IMR-90 (cell line): ENCODE data around the gene TFEB. TPM values are rescaled to one million over a fixed set of nuclear protein-coding genes. Genes with fewer than 3 reads are reported as not detected.

Experiments used
- ATAC-seq: fragments of 200-7000 bp; cut with Tn5 transposase; 2 replicates; pipeline ENCODE4 v1.9.1; 2020; ENCODE audit warnings: low read depth, mild to moderate bottlenecking, moderate library complexity
- BruUV-seq: library from RNA; stranded (reverse); fragments of 400-500 nt; replicated peaks from 2 replicates; lab custom pipeline; 2021; lab: Mats Ljungman, UMichigan
- CTCF ChIA-PET: fragments of 300-600 bp; formaldehyde crosslinking; extraction: SDS; loops from one replicate; lab custom pipeline; 2021; ENCODE audit warnings: antibody characterized with exemption; lab: Yijun Ruan, JAX
- POLR2A ChIA-PET: fragments of 300-600 bp; sonication (Branson Sonifier 250); formaldehyde crosslinking; loops from one replicate; lab custom pipeline; 2022; ENCODE audit warnings: antibody characterized with exemption; ENCODE audit not compliant: unreplicated experiment; lab: Charles Lee
- DNase-seq: peaks from one replicate; pipeline ENCODE4 v3.0.0; 2013
- H2AFZ ChIP-seq: replicated peaks from 2 replicates; pipeline ENCODE3; 2013; ENCODE audit warnings: low read length, mild to moderate bottlenecking; ENCODE audit not compliant: poor library complexity
- H2AK5ac ChIP-seq: 2 replicates; pipeline ENCODE4 v1.6.1; 2013; ENCODE audit warnings: low read depth, low read length, inconsistent platforms
- H2AK9ac ChIP-seq: replicated peaks from 2 replicates; pipeline ENCODE3; 2013; ENCODE audit warnings: mild to moderate bottlenecking, low read depth, low read length, moderate library complexity; ENCODE audit not compliant: poor library complexity
- H2BK120ac ChIP-seq: 2 replicates; pipeline ENCODE4 v1.6.1; 2013; ENCODE audit warnings: low read depth, low read length, inconsistent platforms
- H2BK15ac ChIP-seq: 3 replicates; pipeline ENCODE4 v1.6.1; 2013; ENCODE audit warnings: low read depth, low read length, inconsistent platforms
- H2BK20ac ChIP-seq: 2 replicates; pipeline ENCODE4 v1.6.1; 2013; ENCODE audit warnings: low read depth, mild to moderate bottlenecking, inconsistent platforms, low read length, moderate library complexity
- H2BK5ac ChIP-seq: 2 replicates; pipeline ENCODE4 v1.6.1; 2013; ENCODE audit warnings: mild to moderate bottlenecking, low read depth, low read length, inconsistent platforms; ENCODE audit not compliant: poor library complexity, severe bottlenecking
- H3K14ac ChIP-seq: replicated peaks from 2 replicates; pipeline ENCODE4 v1.6.1; 2013; ENCODE audit warnings: low read depth, low read length, inconsistent platforms
- H3K18ac ChIP-seq: 2 replicates; pipeline ENCODE4 v1.6.1; 2013; ENCODE audit warnings: low read depth, low read length, control low read depth
- H3K23ac ChIP-seq: 2 replicates; pipeline ENCODE4 v1.6.1; 2013; ENCODE audit warnings: low read depth, low read length, inconsistent platforms
- H3K27ac ChIP-seq: 2 replicates; pipeline ENCODE4 v1.5.1; 2013; ENCODE audit warnings: mild to moderate bottlenecking, control low read depth, low read length; ENCODE audit not compliant: insufficient read depth
- H3K27me3 ChIP-seq: 2 replicates; pipeline ENCODE4 v1.6.1; 2013; ENCODE audit warnings: low read length; ENCODE audit not compliant: control insufficient read depth, insufficient read depth
- H3K36me3 ChIP-seq: 2 replicates; pipeline ENCODE4 v1.6.1; 2013; ENCODE audit warnings: low read length, mixed read lengths; ENCODE audit not compliant: control insufficient read depth, insufficient read depth
- H3K4ac ChIP-seq: 2 replicates; pipeline ENCODE4 v1.6.1; 2013; ENCODE audit warnings: low read depth, low read length, inconsistent platforms
- H3K4me1 ChIP-seq: 2 replicates; pipeline ENCODE4 v1.6.1; 2013; ENCODE audit warnings: low read length, mixed read lengths; ENCODE audit not compliant: control insufficient read depth, insufficient read depth
- H3K4me2 ChIP-seq: 2 replicates; pipeline ENCODE4 v1.6.1; 2013; ENCODE audit warnings: low read depth, mild to moderate bottlenecking, control low read depth, low read length, moderate library complexity
- H3K4me3 ChIP-seq: 2 replicates; pipeline ENCODE4 v1.5.1; 2013; ENCODE audit warnings: low read depth, mild to moderate bottlenecking, control low read depth, low read length, moderate library complexity; ENCODE audit not compliant: insufficient read depth
- H3K56ac ChIP-seq: 2 replicates; pipeline ENCODE4 v1.6.1; 2013; ENCODE audit warnings: low read length, inconsistent platforms; ENCODE audit not compliant: insufficient read depth; ENCODE audit errors: extremely low read depth
- H3K79me1 ChIP-seq, 2 experiments: 2 replicates each; pipeline ENCODE4 v1.6.1; 2013; ENCODE audit warnings: low read length in 2 of 2, inconsistent platforms in 1 of 2, low read depth in 1 of 2
- H3K9ac ChIP-seq: 2 replicates; pipeline ENCODE4 v1.6.1; 2013; ENCODE audit warnings: low read depth, low read length, control low read depth
- H3K9me1 ChIP-seq: 2 replicates; pipeline ENCODE4 v1.6.1; 2013; ENCODE audit warnings: low read length, inconsistent platforms; ENCODE audit not compliant: insufficient read depth
- H3K9me3 ChIP-seq: 2 replicates; pipeline ENCODE4 v1.6.1; 2013; ENCODE audit warnings: low read length; ENCODE audit not compliant: control insufficient read depth, insufficient read depth
- H4K20me1 ChIP-seq: 2 replicates; pipeline ENCODE4 v1.6.1; 2013; ENCODE audit warnings: low read length, inconsistent platforms; ENCODE audit not compliant: insufficient read depth
- H4K5ac ChIP-seq: 2 replicates; pipeline ENCODE4 v1.6.1; 2013; ENCODE audit warnings: mild to moderate bottlenecking, low read depth, low read length, control low read depth
- H4K8ac ChIP-seq, 2 experiments: 2 replicates each; pipeline ENCODE4 v1.6.1; 2013; ENCODE audit warnings: low read depth in 2 of 2, low read length in 2 of 2, control low read depth in 1 of 2, inconsistent platforms in 1 of 2
- H4K91ac ChIP-seq: 2 replicates; pipeline ENCODE4 v1.6.1; 2013; ENCODE audit warnings: low read depth, low read length, inconsistent platforms; ENCODE audit not compliant: insufficient read depth
- BHLHE40 ChIP-seq: fragments of 150-350 bp; IDR thresholded peaks from 2 replicates; pipeline ENCODE4 v1.6.1; 2016; ENCODE audit warnings: mild to moderate bottlenecking, low read depth, low read length
- CEBPB ChIP-seq: IDR thresholded peaks from 2 replicates; pipeline ENCODE4 v1.6.1; 2012; ENCODE audit warnings: low read depth, low read length, improper control_type of control experiment
- CHD1 ChIP-seq: IDR thresholded peaks from 2 replicates; pipeline ENCODE4 v1.6.1; 2012; ENCODE audit warnings: low read depth, low read length, improper control_type of control experiment
- FOS ChIP-seq: fragments of 150-350 bp; IDR thresholded peaks from 2 replicates; pipeline ENCODE4 v1.6.1; 2016; ENCODE audit warnings: low read depth, low read length
- MAFK ChIP-seq: IDR thresholded peaks from 2 replicates; pipeline ENCODE4 v1.6.1; 2012; ENCODE audit warnings: low read depth, low read length, improper control_type of control experiment
- MAZ ChIP-seq: IDR thresholded peaks from 2 replicates; pipeline ENCODE4 v1.6.1; 2012; ENCODE audit warnings: low read depth, mild to moderate bottlenecking, low read length, improper control_type of control experiment, moderate library complexity, borderline replicate concordance
- MXI1 ChIP-seq: IDR thresholded peaks from 2 replicates; pipeline ENCODE4 v1.6.1; 2012; ENCODE audit warnings: low read depth, mild to moderate bottlenecking, low read length, moderate library complexity, borderline replicate concordance
- NFE2L2 ChIP-seq: fragments of 150-350 bp; IDR thresholded peaks from 2 replicates; pipeline ENCODE4 v1.6.1; 2016; ENCODE audit warnings: low read depth, mild to moderate bottlenecking, low read length
- POLR2A ChIP-seq: IDR thresholded peaks from 2 replicates; pipeline ENCODE4 v1.6.1; 2012; ENCODE audit warnings: mild to moderate bottlenecking, low read depth, low read length
- RAD21 ChIP-seq: IDR thresholded peaks from 2 replicates; pipeline ENCODE4 v1.6.1; 2012; ENCODE audit warnings: low read length, improper control_type of control experiment
- RCOR1 ChIP-seq: IDR thresholded peaks from 2 replicates; pipeline ENCODE4 v1.6.1; 2012; ENCODE audit warnings: mild to moderate bottlenecking, low read length, improper control_type of control experiment; ENCODE audit not compliant: insufficient replicate concordance
- RFX5 ChIP-seq: IDR thresholded peaks from 2 replicates; pipeline ENCODE4 v1.8.0; 2012; ENCODE audit warnings: low read depth, mild to moderate bottlenecking, low read length, moderate library complexity
- SMC3 ChIP-seq: fragments of 150-350 bp; IDR thresholded peaks from 2 replicates; pipeline ENCODE4 v1.6.1; 2016; ENCODE audit warnings: low read depth, mild to moderate bottlenecking, antibody characterized with exemption, low read length, moderate library complexity
- WGBS, 2 experiments: methylation state at CpG; one replicate each; pipeline versions ENCODE4 v1.1.5 to v1.1.7; 2013; ENCODE audit warnings: missing lambda C conversion rate in 2 of 2; ENCODE audit not compliant: insufficient read length in 1 of 2; ENCODE audit errors: extremely low coverage in 2 of 2; 5-methylcytosine and 5-hydroxymethylcytosine counted together
- dilution Hi-C: fragments of 300-500 bp; cut with HindIII; formaldehyde crosslinking; loops from one replicate; pipeline ENCODE4 v1.14.3; 2018; ENCODE audit warnings: low sequenced_read_pairs; ENCODE audit not compliant: unreplicated experiment
- in situ Hi-C: fragments of 300-500 bp; cut with MboI; formaldehyde crosslinking; loops from 3 replicates; pipeline ENCODE4 v1.14.3; 2019; ENCODE audit warnings: low sequenced_read_pairs, inconsistent platforms, mixed read lengths
- intact Hi-C: fragments of 100-400 bp; cut with micrococcal nuclease; formaldehyde crosslinking; loops from 2 replicates; pipeline ENCODE4 v1.10.0; 2022
- polyA plus RNA-seq, 3 experiments: library from polyadenylated mRNA; depleted of rRNA; stranded (reverse); fragments of >200 nt; gene quantifications; 2 replicates each; pipeline ENCODE4 v1.2.3, GENCODE V29; 2012; ENCODE audit warnings: low replicate concordance in 1 of 3
- total RNA-seq: library from RNA; depleted of rRNA; stranded (reverse); fragments of >200 nt; gene quantifications from 2 replicates; pipeline ENCODE4 v1.2.3, GENCODE V29; 2012
- TF ChIP-seq, protein P1 (sequence below): fragments of 150-350 bp; IDR thresholded peaks from 2 replicates; pipeline ENCODE4 v1.6.1; 2017; ENCODE audit warnings: mild to moderate bottlenecking, antibody characterized with exemption, low read length, low read depth
- TF ChIP-seq, protein P2 (sequence below): conservative IDR thresholded peaks from 2 replicates; pipeline ENCODE4 v1.5.1; 2012; ENCODE audit warnings: mild to moderate bottlenecking, low read depth, low read length, improper control_type of control experiment

Gene TFEB
- total and polyA plus RNA-seq, 2 of the 4 experiments (the other 2 are of a cell fraction) = 4.5 to 4.9 TPM

DNA sequence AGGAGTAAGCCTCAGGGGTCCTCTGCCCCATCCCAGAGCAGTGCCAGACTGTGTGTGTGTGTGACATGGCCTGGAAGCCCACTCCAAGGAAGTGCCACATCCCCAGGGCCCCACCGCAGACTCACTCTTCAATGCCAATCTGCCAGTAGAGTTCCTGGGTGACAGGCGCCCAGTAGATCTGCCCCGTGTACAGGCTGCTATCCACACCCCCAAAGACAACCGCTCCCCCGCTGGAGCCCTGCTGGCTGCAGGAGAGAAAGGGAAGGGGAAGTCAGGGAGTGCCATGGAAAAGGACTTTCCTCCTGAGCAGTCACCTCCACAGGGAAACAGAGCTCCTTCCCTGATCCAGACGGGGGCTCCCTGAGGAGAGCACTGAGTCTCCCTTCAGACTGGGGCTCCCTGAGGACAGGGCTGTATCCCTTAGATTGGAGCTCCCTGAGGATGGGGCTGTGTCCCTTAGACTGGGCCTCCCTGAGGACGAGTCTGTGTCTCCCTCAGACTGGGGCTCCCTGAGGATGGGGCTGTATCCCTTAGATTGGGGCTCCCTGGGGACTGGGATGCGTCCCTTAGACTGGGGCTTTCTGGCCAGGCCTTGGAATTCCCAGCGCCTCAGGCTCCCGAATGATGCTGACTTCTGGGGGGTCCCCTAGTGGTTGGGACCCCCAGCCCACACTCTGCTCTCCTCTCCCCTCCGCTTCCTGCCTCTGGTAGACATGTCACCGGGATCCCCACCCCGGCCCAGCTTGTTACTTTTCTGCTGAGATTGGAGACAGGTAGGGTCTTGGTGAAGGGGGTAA lies 5.2 kb upstream of the TFEB start:
- no TSS peak for BruUV-seq
- ATAC-seq (no peak), DNase-seq (no peak)
- no peak overlapping the region for H3K9ac ChIP-seq
- no peak overlapping the region for H3K4me2 ChIP-seq
- dilution Hi-C loops = no loop called here
- no peak overlapping the region for H2BK120ac ChIP-seq
- H3K4me3 ChIP-seq = no peak overlapping the region
- no peak overlapping the region for H2AK9ac ChIP-seq
- no peak overlapping the region for H3K14ac ChIP-seq
- no peak overlapping the region for H2BK5ac ChIP-seq
- H3K36me3 ChIP-seq = no peaks in the 10 kb centered on the region
- no peaks in the 10 kb centered on the region for H3K4me1 ChIP-seq
- H4K91ac ChIP-seq = no peak overlapping the region
- H2AFZ ChIP-seq = no peak overlapping the region
- no peak overlapping the region for H2AK5ac ChIP-seq
- intact Hi-C loops = no loop called here
- H3K9me1 ChIP-seq = peaks cover 4% of the 10 kb centered on the region; the same call in 1 of the 2 replicates
- H3K27me3 ChIP-seq = peaks cover 4% of the 10 kb centered on the region; the same call in 1 of the 2 replicates
- no peak overlapping the region for H4K5ac ChIP-seq
- H4K20me1 ChIP-seq = no peaks in the 10 kb centered on the region
- H3K27ac ChIP-seq = no peak overlapping the region
- CTCF ChIA-PET = interaction anchor here (1.0 kb wide), 1 partner anchor 36 kb away, joined by 3 read pairs; no protein-coding TSS in a partner anchor
- H3K79me1 ChIP-seq = no peaks in the 10 kb centered on the region
- H4K8ac ChIP-seq = no peak overlapping the region
- no peak overlapping the region for H2BK20ac ChIP-seq
- no peaks in the 10 kb centered on the region for H3K9me3 ChIP-seq
- no peak overlapping the region for H3K56ac ChIP-seq
- POLR2A ChIA-PET = no interaction called here
- 0% methylated on average over 1 of the region's 13 CpGs; no CpG with 5 or more reads in 1 of the 2 experiments for WGBS, 2 experiments
- in situ Hi-C loops = no loop called here
- H3K4ac ChIP-seq = no peak overlapping the region
- no peak overlapping the region for H3K23ac ChIP-seq
- H2BK15ac ChIP-seq = no peak overlapping the region
- no peak overlapping the region for H3K18ac ChIP-seq
- TF ChIP-seq CHD1 = no peak
- no peak for TF ChIP-seq CEBPB
- TF ChIP-seq SMC3 = no peak
- no peak for TF ChIP-seq BHLHE40
- TF ChIP-seq, protein P1, sequence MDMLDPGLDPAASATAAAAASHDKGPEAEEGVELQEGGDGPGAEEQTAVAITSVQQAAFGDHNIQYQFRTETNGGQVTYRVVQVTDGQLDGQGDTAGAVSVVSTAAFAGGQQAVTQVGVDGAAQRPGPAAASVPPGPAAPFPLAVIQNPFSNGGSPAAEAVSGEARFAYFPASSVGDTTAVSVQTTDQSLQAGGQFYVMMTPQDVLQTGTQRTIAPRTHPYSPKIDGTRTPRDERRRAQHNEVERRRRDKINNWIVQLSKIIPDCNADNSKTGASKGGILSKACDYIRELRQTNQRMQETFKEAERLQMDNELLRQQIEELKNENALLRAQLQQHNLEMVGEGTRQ = no peak
- TF ChIP-seq MAFK = no peak
- no peak for TF ChIP-seq RCOR1
- no peak for TF ChIP-seq FOS
- TF ChIP-seq, protein P2, sequence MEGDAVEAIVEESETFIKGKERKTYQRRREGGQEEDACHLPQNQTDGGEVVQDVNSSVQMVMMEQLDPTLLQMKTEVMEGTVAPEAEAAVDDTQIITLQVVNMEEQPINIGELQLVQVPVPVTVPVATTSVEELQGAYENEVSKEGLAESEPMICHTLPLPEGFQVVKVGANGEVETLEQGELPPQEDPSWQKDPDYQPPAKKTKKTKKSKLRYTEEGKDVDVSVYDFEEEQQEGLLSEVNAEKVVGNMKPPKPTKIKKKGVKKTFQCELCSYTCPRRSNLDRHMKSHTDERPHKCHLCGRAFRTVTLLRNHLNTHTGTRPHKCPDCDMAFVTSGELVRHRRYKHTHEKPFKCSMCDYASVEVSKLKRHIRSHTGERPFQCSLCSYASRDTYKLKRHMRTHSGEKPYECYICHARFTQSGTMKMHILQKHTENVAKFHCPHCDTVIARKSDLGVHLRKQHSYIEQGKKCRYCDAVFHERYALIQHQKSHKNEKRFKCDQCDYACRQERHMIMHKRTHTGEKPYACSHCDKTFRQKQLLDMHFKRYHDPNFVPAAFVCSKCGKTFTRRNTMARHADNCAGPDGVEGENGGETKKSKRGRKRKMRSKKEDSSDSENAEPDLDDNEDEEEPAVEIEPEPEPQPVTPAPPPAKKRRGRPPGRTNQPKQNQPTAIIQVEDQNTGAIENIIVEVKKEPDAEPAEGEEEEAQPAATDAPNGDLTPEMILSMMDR = no peak
- no peak for TF ChIP-seq RAD21
- TF ChIP-seq MAZ = no peak
- no peak for TF ChIP-seq MXI1
- no peak for TF ChIP-seq RFX5
- no peak for TF ChIP-seq POLR2A
- TF ChIP-seq NFE2L2 = no peak
